HG02642 (cell line): Measurements from ENCODE around the gene CAGE1.
A peak's percentile ranks its signal among the peaks of the same experiment; 100 is the strongest.
"Not testable (repeated sequence)": the region's sequence is repeated elsewhere in the genome, so short reads cannot be mapped to it uniquely, and the experiment has no call there.

Experiments
- ATAC-seq: cut with Tn5 transposase; IDR thresholded peaks from one replicate; pipeline ENCODE4 v1.9.1; 2021; ENCODE audit warnings: mild to moderate bottlenecking; ENCODE audit not compliant: unreplicated experiment, poor library complexity

The CAGE1 gene

DNA sequence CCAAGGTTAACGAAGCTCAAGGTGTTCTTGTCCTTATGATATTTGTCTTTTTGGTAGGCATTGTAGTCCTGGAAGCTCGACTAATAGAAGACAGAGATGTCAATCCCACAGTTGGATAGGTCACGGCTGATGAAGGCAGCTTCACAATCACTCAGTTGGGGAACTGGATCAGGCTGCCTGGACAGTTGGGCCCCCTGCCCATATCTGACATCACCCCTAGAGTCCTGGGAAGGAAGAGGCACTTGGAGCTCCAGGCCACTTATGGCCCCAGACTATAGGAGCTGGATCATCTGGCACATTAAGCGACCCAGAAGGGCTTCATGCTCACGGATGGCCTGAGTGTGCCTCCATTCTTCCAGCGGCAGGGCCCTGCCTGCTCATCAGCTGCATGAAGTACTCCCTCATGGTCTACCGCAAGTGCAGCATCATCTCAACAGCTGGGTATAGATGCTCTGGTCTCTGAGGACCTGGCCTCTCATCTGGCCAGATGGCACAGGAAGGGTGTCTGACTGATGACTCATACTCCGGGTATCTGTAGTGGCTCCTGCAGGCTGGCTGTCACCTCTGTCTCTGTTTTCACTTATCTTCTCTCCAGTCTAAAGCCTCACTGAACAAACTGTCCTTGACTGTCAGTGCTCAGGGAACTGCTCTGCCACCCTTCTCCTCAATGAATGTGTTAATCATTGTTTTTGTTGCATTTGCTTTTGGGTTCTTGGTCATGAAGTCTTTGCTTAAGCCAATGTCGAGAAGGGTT lies 47.4 kb downstream of the CAGE1 start:
- ATAC-seq, result no peak

DNA sequence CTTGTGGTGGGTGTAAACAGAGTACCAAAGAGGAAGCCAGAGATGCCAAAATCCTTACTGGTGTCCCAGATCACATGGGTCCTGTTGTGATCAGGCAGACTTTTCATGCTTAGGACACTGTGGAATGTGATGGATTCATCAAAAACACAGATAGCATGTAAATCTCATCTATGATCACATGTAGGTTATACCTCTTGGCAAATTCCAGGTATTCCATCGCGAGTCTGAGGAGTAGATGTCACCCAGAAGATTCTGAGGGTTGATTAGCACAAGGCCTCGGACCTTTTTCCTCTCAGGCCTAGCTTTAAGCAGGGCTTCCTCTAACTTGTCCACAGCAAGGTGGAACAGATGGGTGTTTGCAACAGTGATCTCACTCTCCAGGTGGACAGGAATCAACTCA lies 48.3 kb downstream of the CAGE1 start:
- ATAC-seq, result no peak

DNA sequence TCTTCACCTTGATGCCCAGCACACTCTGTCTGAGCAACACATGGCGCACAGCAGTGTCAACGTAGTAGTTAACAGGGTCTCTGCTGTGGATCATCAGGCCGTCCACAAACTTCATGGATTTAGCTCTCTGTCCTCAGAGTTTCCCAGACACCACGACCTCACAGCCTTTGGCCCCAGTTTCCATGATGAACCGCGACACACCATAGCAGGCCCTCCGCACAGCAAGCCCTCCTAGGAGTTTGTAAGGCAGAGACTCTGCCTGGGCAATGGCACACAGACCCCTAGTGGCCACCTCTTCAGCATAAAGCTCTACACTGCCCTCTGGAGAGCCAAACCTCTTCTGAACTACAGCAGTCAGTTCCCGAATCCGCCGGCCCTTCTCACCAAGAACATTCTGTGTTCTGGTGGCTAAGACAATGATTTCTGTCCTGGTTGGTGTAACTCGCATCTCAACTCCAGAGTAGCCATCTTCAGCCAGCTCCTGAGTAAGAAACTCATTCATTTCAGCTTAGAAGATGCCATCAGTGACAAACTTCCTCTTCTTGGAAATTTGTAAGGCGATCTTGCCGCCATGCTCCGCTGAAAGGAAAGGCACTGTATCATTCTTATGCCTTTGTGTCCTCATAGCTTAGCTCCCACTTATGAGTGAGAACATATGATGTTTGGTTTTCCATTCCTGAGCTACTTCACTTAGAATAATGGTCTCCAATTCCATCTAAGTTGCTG lies 50.4 kb downstream of the CAGE1 start:
- ATAC-seq, result not testable (repeated sequence)

DNA sequence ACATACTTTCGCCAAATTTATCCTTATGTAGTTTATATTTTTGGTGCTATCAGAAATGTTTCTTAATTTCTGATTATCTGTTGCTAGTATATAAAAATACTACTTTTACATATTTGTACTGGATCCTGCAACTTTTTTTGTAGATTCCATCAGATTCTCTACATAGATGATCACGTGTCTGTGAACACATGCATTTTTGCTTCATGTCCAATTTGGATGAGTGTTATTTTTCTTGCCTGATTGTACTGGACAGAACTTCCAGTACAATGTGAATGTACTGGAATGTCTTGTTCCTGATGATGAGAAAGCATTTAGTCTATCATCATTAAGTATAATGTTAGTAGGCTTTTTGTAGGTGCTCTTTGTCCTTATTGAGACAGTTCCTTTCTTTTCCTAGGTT lies 51.5 kb downstream of the CAGE1 start:
- ATAC-seq, result no peak

DNA sequence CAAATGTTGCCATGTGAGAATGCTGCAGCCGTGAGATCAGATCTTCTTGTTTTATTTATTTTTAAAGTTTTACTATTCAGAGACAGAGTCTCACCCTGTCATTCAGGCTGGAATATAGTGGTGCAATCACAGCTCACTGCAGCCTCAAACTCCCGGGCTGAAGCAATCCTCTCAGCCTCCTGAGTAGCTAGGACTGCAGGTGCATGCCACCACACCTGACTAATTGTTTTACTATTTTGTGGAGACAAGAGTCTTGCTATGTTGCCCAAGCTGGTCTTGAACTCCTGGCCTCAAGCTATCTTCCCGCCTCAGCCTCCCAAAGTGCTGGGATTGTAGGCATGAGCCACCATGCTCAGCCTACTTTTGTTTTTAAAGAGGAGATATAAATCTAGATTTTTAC lies 54.0 kb downstream of the CAGE1 start:
- ATAC-seq, result no peak

DNA sequence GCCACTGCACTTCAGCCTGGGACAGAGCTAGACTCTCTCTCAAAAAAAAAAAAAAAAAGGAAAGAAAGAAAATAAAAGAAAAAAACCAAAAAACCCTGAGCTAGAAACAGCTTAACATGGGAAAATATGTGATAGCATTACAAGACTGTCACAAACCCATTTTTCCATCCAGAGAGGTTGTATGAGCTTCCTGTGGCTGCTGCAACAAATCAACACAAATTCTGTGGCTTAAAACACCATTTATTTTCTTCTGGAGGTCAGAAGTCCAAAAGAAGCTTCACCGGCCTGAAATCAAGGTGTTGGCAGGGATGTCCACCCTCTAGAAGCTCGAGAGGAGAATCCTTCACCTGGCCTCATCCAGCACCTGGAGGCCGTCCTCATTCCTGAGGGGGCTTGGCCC lies 54.9 kb downstream of the CAGE1 start:
- ATAC-seq, result no peak

DNA sequence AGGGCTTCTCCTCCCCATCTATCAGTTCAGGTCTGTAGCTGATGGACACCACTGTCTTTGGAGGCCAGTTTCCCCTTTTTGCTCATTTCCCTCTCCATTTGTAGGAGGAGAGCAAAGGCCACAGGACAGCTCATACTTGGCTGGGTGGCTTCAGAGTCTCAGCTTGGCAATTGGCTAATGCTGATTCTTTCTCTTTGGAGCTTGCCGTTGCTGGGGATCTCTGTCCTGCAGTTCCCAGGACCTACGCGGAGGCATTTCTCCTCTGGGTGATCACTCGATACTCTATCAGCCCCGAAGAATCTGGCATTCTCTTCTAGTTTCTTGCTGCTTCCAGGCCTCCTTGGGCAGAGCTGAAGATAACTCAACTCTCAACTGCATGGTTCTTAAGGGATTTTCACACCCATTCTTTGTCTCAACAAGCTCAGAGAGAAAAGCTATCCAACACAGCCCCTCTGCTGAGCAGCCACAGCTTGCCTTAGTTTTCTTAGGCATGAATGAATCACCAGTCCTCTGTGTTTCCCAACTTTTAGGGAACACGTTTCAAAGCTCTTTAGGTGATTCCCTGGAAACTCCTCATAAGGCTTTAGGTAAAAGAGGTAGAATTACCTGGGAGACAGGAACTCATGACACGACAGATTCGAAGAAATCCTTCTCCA lies 57.3 kb downstream of the CAGE1 start:
- ATAC-seq, result no peak

DNA sequence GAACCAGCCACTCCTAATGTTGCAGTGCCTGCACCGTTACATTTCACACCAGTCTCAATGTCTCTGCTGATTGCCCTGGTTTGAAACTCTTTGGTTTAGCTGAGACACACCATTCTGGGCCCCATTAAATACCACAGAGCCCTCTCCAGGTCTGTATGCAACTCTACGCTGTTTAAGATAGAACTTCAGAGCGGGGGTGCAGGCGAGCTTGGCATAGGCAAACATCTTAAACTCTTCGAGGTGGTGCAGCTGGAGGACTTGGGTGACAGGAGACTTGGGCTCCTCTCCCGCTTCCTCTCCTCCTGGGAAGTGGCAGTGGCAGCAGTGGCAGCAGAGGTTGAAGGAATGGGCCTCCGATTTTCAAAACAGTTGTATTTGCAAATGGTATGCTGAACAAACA lies 58.1 kb downstream of the CAGE1 start:
- ATAC-seq, result no peak

DNA sequence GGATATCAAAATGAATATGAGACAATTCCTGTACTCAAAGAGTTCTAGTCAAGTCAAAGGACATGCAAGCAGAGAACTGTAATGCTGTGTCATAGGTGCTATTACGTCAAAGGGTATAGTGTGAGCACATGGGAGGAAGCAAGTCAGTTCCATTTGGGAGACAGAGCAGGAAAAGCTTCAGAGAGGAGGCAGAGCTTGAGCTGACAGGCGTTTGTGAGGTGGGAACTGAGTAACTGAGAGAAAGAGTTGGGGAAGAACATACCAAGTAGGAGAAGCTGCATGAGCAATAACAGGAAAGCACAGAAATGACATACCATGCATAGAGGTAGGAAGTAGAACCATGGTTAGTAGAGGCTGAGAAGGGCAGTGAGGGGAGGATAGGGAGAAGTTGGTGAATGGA lies 61.3 kb downstream of the CAGE1 start:
- ATAC-seq, result no peak

DNA sequence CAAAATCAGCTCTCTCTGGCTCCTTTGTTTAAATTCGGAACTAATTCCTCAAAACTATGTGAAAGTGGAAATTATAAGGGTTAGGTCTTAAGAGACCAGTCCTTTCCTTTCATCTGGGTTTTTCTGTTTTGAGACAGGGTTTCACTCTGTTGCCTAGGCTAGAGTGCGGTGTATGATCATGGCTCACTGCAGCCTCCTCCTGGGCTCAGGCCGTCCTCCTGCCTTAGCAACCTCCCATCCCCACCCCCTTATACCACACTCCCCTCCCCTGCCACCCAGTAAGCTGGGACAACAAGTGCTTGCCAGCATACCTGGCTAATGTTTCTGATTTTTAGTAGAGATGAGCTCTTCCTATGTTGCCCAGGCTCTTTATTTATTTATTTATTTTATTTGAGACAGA lies 63.8 kb downstream of the CAGE1 start:
- ATAC-seq, result no peak

DNA sequence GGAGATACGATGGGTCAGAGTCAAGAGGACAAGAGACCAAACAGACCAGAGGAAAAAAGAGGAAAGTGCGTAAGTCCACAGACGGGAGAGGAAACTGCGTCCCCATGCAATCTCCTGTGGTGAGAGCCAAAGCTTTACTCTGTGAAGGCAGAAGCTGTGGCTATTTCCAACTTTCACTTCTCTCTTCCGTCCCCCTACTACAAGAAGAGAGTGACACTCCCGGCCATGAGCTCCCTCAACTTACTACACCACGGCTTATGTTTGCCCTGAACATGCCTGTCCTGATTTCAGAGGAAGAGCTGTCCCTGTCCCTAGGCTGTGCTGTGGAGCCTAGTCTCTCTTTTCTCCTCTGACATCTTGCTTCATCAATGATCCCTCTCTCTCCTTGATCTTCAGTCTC lies 65.0 kb downstream of the CAGE1 start:
- peak; percentile 64 for ATAC-seq

DNA sequence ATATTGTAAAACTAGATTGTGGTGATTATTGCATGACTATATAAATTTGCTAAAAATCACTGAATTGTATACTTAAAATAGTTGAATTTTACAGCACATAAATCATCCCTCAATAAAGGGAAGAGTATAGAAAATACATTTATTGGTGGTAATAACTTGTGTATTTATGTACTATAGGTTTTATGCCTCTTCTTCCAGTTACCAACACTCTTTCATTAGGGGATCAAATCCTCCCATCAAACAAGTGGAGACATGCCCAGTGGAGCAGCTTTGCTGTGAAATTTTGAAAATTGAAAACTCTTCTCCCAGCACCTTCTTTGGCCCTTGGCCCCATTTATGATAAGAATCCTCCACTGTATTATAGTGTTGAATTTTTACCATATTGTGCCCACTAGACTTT lies 66.5 kb downstream of the CAGE1 start:
- ATAC-seq, result no peak

DNA sequence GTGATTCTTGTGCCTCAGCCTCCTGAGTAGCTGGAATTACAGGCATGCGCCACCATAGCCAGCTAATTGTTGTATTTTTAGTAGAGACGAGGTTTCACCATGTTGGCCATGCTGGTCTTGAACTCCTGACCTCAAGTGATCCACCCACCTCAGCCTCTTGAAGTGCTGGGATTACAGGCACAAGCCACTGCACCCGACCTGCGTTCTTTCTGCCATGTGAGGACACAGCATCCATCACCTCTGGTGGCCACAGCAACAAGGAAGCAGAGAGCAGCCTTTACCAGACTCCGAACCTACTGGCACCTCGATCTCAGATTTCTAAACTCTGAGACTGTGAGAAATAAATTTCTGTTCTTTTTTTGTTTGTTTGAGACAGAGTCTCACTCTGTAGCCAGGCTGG lies 67.7 kb downstream of the CAGE1 start:
- ATAC-seq, result not testable (repeated sequence)

DNA sequence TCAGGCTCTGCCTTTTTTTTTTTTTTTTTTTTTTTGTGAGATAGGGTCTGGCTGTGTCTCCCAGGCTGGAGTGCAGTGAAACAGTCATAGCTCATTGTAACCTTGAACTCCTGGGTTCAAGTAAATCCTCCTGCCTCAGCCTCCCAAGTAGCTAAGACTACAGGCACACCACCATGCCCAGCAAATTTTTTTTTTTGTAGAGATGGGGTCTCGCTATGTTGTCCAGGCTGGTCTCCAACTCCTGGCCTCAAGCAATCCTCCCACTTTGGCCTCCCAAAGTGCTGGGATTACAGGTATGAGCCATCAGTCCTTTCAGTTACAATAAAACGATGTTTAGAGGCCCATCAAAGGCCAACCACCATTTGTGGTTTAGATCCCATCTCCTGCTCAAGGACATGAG lies 70.1 kb downstream of the CAGE1 start:
- not testable (repeated sequence) for ATAC-seq

DNA sequence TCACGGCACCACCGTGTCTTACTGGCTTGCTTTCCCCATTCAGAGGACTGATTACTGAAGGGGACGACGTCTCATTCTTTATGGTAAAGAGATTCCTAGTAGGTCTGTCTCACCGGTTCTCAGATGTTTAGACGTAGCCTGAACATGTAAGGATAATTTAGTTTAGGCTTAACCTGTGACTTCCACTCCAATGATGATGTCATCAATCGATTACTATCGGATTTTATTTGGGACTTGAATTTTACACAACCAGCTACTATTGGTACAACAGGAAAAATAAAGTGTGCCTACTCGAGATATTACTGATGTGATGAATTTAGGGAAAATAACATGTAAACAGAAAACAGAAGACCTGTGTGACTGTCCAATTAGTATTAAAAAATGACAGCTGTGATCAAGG lies 72.0 kb downstream of the CAGE1 start:
- ATAC-seq, result no peak

DNA sequence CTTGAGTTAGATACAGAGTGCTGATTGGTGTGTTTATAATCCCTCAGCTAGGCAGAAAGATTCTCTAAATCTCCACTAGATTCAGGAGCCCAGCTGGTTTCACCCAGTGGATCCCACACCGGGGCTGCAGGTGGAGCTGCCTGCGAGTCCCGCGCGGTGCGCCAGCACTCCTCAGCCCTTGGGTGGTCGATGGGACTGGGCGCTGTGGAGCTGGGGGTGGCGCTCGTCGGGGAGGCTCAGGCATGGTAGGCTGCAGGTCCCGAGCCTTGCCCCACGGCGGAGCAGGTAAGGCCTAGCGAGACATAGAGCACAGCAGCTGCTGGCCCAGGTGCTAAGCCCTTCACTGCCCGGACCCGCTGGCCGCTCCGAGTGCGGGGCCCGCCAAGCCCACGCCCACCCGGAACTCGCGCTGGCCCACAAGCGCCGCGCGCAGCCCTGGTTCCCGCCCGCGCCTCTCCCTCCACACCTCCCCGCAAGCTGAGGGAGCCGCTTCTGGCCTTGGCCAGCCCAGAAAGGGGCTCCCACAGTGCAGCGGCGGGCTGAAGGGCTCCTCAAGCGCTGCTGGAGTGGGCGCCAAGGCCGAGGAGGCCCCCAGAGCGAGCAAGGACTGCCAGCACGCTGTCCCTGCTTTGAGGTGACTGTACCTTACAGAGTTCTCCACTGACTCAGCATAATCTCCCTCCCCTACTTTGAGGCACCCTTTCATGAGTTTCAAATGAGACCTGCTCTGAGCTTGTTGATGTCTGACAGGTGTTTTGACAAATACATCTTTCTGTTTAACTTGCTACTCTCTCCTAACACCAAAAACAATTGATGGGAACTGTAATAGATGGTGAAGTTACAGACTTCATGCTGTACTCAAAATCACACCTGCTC lies 72.6 kb downstream of the CAGE1 start:
- no peak for ATAC-seq

DNA sequence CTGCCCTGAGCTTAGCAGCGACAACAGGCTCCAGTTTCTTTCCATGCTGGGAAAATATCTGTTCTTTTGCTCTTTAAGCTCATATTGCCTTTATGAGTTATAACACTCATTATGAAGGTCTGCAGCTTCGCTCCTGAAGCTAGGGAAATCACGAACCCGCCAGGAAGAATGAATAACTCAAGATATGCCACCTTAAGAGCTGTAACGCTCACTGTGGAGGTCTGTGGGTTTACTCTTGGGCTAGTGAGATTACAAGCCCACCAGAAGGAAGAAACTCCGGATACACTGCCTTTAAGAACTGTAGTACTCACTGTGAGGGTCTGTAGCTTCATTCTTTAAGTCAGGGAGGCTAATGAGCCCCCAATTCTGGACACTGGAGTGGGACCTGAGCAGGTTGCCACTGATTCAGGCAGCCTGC lies 73.6 kb downstream of the CAGE1 start:
- no peak for ATAC-seq

DNA sequence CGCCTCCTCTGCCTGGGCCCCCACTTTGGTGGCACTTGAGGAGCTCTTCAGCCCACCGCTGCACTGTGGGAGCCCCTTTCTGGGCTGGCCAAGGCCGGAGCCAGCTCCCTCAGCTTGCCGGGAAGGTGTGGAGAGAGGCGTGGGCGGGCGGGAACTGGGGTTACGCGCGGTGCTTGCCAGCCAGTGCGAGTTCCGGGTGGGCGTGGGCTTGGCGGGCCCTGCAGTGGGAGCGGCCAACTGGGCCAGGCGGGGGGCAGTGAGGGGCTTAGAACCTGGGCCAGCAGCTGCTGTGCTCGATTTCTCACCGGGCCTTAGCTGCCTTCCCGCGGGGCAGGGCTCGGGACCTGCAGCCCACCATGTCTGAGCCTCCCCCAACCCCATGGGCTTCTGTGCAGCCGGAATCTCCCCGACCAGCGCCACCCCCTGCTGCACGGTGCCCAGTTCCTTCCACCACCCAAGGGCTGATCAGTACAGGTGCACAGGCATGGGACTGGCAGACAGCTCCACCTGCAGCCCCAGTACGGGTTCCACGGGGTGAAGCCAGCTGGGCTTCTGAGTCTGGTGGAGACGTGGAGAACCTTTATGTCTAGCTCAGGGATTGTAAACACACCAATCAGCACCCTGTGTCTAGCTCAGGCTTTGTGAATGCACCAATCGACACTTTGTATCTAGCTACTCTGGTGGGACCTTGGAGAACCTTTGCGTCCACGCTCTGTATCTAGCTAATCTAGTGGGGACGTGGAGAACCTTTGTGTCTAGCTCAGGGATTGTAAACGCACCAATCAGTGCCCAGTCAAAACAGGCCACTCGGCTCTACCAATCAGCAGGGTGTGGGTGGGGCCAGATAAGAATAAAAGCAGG lies 74.2 kb downstream of the CAGE1 start:
- ATAC-seq, result not testable (repeated sequence)

DNA sequence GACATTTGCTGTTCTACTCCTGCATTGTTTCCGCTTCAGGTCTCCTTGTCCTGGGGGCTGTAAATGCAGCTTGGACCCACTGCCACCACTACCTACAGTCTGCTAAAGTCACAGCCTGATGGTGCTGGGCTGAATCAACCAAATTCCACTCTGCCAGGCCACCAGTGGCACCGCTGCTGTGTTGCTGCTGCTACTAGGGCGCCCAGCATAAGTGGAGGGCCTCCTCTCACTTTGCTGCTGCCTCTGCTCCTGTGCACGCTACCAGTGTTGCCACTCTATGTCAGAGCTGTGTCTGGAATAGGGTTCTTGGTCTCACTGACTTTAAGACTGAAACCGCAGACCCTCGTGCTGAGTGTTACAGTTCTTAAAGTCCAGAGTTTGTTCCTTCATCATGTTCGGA lies 75.1 kb downstream of the CAGE1 start:
- ATAC-seq, result no peak
